NCI-H146 treated with DMSO at 0.1 percent for 48 hours (cell line): Measurements from ENCODE around the gene ACBD3.
"Not testable (repeated sequence)": the region's sequence is repeated elsewhere in the genome, so short reads cannot be mapped to it uniquely, and the experiment has no call there.

Experiments used
- DNase-seq: peaks from one replicate; lab custom pipeline; 2025; ENCODE audit not compliant: unreplicated experiment; lab: John Stamatoyannopoulos, UW

Gene ACBD3

GRCh38 chr1:226186124-226187018, at the start of gene ACBD3:
Gene ACBD3 (minus strand): TSS chr1:226186741. CDS start chr1:226186675, 66 bp downstream.
- DNase-seq, result peak; percentile 85

DNA sequence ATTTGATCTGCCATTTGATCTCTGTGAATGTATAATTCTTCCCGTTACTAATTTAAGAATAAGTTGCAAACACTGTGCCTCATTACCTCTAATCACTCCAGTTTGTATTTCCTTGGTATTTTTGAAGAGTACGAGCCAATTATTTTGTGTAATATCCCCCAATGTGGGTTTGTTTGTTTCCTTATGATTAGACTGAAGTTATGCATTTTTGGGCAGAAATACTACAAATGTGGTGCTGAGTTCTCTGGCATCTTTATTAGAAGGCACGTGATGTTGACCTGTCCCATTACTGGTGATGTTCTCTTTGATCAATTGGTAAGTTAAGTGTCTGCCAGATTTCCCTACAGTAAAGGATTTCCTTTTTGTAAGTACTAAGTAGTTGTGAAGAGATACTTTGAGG, 47.3 kb upstream of the ACBD3 start:
- no peak for DNase-seq

DNA sequence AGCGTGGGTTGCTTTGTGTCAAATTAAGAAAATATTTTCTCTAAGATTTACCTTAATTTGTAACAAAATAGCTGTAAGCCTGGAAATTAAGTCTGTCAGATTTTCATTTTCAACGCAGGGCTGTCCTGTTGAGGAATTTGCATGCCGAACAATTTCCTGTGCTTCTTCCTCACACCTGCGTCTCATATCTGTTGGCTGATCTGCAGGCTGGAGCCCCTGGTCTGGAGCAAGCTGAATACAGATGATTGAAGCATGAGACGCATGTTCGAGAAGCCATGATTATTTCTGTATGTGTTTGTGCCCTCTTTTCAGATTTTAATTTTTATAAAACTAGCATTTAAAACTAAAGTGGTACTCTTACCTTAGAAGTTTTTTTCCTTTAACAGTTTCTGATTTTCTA, 46.8 kb upstream of the ACBD3 start:
- DNase-seq, result no peak

- DNase-seq, result no peak
Observed at GRCh38 chr1:226226601-226227000, 40.1 kb upstream of the ACBD3 start.

- no peak for DNase-seq
Observed at GRCh38 chr1:226223786-226224244, 37.3 kb upstream of the ACBD3 start.

DNA sequence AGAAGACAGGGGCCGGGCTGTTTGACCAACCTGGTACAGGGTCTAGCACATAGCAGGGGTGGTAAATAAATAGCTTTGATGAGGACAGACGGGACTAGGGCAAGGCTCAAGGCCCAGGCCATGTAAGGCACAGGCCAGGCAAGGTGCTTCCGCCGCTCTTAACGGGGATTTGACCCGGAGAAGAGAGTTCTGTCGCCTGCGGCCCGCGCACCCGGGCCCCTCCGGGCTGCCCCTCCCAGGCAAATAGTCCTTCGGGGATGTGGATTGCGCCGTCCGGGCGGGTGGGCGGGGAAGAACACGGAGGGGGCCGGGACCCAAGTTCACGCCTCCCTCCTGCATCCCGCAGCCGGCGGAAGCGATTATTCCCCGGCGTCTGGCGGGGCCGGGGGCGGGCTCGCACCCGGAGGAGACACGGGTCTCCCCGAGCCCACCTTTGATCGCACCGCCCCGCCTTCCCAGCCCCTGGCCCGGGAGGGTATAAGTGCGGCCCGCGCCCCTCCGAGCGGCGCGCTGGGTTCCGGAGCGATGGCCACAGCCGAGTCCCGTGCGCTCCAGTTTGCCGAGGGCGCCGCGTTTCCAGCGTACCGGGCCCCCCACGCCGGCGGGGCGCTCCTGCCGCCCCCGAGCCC, 36.7 kb upstream of the ACBD3 start, which contains the start of gene MIXL1:
Gene MIXL1, plus strand, starts transcription at position 508 of the 629 bp plus-strand sequence. Its CDS starts 18 bp downstream, at position 526.
- DNase-seq, result no peak

DNA sequence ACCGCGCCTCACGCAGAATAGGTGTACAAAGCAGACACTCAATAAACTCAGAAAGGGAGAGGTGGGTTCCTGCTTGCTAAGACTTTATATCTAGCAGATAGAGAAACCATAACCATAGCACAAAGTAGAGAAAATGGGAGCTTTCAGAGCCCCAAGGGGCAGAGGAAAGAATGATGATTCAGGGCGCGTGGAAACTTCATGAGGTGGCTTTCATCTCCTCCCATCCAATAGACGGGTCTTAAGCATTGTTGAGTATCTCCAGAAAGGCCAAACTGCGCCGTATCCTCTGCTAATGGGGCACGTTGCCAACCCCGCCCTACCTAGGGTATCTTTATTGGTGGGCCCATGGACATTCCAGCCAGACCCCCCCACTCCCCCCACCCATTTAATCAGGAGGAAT, 36.1 kb upstream of the ACBD3 start:
- DNase-seq, result no peak

GRCh38 chr1:226220473-226221189, 34.1 kb upstream of the ACBD3 start:
- no peak for DNase-seq

- DNase-seq, result no peak
Observed at GRCh38 chr1:226217273-226217672, 30.7 kb upstream of the ACBD3 start.

- DNase-seq, result no peak
Observed at GRCh38 chr1:226216056-226216455, 29.5 kb upstream of the ACBD3 start.

DNA sequence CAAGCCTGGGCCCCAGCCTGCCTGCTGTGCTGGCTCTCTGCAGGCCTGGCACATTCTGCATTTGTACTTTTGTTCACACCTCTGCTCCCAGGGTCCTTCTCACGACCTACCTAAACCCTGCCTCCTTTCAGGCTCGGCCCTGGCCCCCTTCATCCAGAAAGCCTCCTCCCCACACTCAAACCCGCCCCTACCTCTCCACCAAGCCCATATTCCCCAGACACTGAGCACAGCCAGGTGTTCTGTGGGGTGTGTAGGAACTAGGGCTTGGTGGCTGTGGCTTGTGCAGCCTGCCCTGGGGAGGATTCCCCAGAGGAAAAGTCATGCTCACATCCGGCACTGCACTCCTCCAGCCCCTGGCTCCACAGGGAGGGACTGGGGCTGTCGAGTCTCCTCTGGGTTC, 28.7 kb upstream of the ACBD3 start:
- DNase-seq, result no peak

DNA sequence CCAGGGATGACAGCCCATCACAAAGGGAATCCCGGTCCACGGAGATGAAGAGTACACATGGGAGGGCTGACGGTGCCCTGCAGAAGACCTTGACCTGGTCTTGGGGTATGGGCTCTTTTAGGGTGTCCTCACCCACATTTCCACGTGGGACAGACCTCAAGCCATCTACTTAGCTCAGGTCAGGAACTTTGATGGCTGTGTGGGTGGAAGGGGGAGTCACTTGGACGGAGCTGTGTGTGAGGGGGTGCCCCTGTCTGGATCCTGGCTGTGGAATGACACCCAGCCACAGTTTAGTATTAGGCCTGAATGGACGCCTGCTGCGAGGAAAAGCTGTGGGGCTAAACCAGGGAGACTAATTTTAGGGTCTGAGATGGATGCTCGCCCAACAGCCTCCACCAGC, 26.0 kb upstream of the ACBD3 start:
- DNase-seq, result no peak

DNA sequence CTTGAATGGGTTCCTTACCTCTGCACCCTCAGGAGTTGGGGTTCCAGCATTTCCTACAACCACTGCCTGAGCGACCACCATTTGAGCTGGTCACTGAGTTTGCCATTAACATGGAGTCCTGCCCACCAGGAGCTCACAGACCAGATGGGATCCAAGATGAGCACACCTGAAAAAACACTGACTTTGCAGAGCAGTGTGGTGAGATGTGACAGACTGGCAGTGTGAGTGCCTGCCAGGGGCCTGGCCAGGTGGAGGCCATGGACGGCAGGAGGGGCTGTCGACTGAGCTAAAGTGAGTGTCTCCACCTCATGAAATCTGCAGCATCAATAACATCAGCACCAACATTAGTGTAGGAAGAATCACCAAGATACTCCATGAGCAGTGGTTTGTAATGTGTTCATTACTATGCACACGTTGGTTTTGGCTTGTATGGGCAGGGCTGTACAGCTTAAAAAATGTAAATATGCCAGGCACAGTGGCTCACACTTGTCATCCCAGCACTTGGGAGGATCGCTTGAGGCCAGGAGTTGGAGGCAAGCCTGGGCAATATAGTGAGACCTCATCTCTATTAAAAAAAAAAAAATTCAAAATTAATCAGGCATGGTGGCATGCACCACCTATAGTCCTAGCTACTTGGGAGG, 24.8 kb upstream of the ACBD3 start:
- no peak for DNase-seq

DNA sequence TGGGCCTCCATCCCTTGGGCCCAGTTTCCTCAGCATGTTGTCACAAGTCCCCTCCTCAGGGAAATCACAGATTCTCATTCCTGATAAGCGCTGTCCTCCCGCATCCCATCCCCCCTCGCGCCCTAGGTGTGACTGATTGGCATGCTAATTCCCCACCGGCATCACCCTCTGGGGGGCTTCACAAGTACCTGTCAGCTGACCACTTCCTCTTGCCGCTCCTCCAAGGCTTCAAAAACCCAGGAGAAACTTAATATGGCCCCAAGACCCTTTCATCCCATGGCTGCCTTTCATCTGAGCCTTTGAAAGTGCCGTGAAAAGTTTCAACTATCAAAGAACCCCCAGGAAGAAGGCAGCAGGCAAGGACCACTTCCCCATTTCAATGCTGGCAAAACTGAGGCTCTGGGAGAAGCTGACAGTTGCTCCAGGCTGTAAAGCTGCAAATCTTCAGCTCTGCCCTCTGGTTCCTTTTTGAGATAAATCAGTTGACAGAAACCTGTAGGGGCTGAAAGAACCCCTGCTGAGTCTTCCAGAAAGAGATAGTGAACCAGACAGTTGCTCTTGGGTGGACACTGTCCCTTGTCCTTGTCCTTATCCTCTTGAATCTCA, 24.1 kb upstream of the ACBD3 start:
- DNase-seq, result no peak

- DNase-seq, result no peak
Observed at GRCh38 chr1:226209307-226210059, 22.9 kb upstream of the ACBD3 start.

DNA sequence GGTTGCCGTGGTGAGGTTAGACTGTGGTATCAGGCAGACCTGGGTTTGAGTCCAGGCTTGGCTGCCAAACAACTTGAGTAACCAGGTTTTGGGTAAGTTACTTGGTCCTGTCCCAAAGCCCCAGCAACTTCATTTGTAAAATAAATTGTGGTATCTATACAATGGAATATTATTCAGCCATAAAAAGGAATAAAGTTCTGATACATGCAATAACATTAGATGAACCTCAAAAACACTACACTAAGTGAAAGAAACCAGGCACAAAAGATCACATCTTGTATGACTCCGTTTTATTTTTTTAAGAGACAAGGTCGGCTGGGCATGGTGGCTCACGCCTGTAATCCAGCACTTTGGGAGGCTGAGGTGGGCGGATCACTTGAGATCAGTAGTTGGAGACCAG, 20.5 kb upstream of the ACBD3 start:
- no peak for DNase-seq

GRCh38 chr1:226204198-226204597, 17.7 kb upstream of the ACBD3 start:
- no peak for DNase-seq

GRCh38 chr1:226203655-226204054, 17.1 kb upstream of the ACBD3 start:
- no peak for DNase-seq

DNA sequence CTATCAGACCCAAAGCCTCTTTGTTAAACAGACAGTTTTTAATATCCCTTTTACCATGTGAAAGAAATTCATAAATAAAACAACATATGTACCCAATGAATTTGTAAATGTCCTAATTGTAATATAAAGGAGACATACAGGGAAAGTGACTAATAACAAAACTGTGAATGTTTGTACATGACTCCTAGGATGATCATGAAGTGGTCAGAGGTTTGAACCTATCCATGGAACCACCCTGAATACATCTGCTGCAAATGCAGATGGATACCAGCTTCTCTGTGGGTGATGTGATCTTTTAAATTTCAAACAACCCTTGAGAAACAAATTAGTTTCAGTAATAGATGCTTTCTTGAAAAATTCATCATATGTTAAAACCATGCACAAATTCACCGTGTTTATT, 16.7 kb upstream of the ACBD3 start:
- no peak for DNase-seq

DNA sequence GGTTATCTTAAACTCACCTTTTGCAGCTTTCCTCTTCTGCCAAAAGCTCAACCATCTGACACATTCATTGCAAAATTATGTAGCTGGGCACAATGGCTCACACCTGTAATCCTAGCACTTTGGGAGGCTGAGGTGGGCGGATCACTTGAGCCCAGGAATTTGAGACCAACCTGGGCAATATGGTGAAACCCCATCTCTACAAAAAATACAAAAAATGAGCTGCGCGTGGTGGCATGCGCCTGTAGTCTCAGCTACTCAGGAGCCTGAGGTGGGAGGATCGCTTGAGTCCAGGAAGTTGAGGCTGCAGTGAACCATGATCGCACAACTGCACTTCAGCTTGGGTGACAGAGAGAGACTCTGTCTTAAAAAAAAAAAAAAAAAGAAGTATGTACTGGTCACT, 16.1 kb upstream of the ACBD3 start:
- DNase-seq, result not testable (repeated sequence)
